HepG2 (cell line): ENCODE results near the gene SCNM1. TPM values are rescaled to one million over a fixed set of nuclear protein-coding genes. Genes with fewer than 3 reads are reported as not detected.

Source experiments
- CBFB ChIP-seq: sonication (generic); formaldehyde crosslinking; IDR thresholded peaks from 2 replicates; pipeline ENCODE4 v1.4.0; 2020; ENCODE audit warnings: missing genetic modification reagents
- CBX5 ChIP-seq: sonication (generic); formaldehyde crosslinking; IDR thresholded peaks from 2 replicates; pipeline ENCODE4 v1.4.0; 2020; ENCODE audit warnings: missing genetic modification reagents, borderline replicate concordance
- CEBPG ChIP-seq: IDR thresholded peaks from 2 replicates; pipeline ENCODE4 v1.6.1; 2016
- ISL2 ChIP-seq: sonication (generic); formaldehyde crosslinking; IDR thresholded peaks from 2 replicates; pipeline ENCODE4 v1.5.0; 2020; ENCODE audit warnings: missing genetic modification reagents
- POGZ ChIP-seq: sonication (generic); formaldehyde crosslinking; IDR thresholded peaks from 2 replicates; pipeline ENCODE4 v1.4.0; 2020; ENCODE audit warnings: mild to moderate bottlenecking, missing genetic modification reagents
- SALL2 ChIP-seq: sonication (generic); formaldehyde crosslinking; IDR thresholded peaks from 2 replicates; pipeline ENCODE4 v1.8.1; 2023; ENCODE audit warnings: mild to moderate bottlenecking, missing genetic modification reagents, inconsistent platforms
- TBX3 ChIP-seq: fragments of 450-650 bp; IDR thresholded peaks from 2 replicates; pipeline ENCODE4 v1.6.1; 2017; ENCODE audit warnings: antibody characterized with exemption, mild to moderate bottlenecking, inconsistent platforms, borderline replicate concordance
- ZNF224 ChIP-seq: sonication (generic); formaldehyde crosslinking; IDR thresholded peaks from 2 replicates; pipeline ENCODE4 v1.5.0; 2020; ENCODE audit warnings: mild to moderate bottlenecking, missing genetic modification reagents
- polyA plus RNA-seq, 8 experiments: library from polyadenylated mRNA; depleted of rRNA in 3 of 8; stranded (reverse) in 7 of 8; unstranded in 1 of 8; fragments of >200 nt; fragmentation: Illumina TruSeq in 4 of 8; extraction: Trizol in 4 of 8; gene quantifications; 2 replicates each; pipeline versions ENCODE4 v1.2.1 to v1.2.3, GENCODE V29; 2011 to 2016; ENCODE audit warnings: low read depth in 4 of 8, missing spikeins in 1 of 8, mixed read lengths in 1 of 8; ENCODE audit not compliant: insufficient read depth in 1 of 8
- total RNA-seq, 5 experiments: library from RNA; depleted of rRNA; stranded (reverse); fragments of >200 nt; fragmentation: Illumina TruSeq; extraction: Trizol; gene quantifications; 2 replicates each; pipeline ENCODE4 v1.2.3, GENCODE V29; 2016; ENCODE audit warnings: low read depth in 1 of 5
- TF ChIP-seq, protein P1 (sequence below): sonication (generic); formaldehyde crosslinking; conservative IDR thresholded peaks from 2 replicates; pipeline ENCODE4 v1.8.0; 2022; ENCODE audit warnings: missing genetic modification reagents
- TF ChIP-seq, protein P2 (sequence below): sonication (generic); formaldehyde crosslinking; IDR thresholded peaks from 2 replicates; pipeline ENCODE4 v1.4.0; 2020; ENCODE audit warnings: missing genetic modification reagents, low read depth, mild to moderate bottlenecking, borderline replicate concordance
- TF ChIP-seq, protein P3 (sequence below): sonication (generic); formaldehyde crosslinking; IDR thresholded peaks from 2 replicates; pipeline ENCODE4 v1.4.0; 2020; ENCODE audit warnings: mild to moderate bottlenecking, missing genetic modification reagents
- TF ChIP-seq, protein P4 (sequence below): sonication (generic); formaldehyde crosslinking; IDR thresholded peaks from 2 replicates; pipeline ENCODE4 v1.4.0; 2020; ENCODE audit warnings: missing genetic modification reagents, borderline replicate concordance
- TF ChIP-seq, protein P5 (sequence below): sonication (generic); formaldehyde crosslinking; IDR thresholded peaks from 2 replicates; pipeline ENCODE4 v1.5.0; 2020; ENCODE audit warnings: mild to moderate bottlenecking, low read depth, missing genetic modification reagents, borderline replicate concordance

The SCNM1 gene
- total and polyA plus RNA-seq, 2 of the 13 experiments (the other 11 are each of a cell fraction or from before 2014, with no cell fraction given) = 16.3 to 31.5 TPM

DNA sequence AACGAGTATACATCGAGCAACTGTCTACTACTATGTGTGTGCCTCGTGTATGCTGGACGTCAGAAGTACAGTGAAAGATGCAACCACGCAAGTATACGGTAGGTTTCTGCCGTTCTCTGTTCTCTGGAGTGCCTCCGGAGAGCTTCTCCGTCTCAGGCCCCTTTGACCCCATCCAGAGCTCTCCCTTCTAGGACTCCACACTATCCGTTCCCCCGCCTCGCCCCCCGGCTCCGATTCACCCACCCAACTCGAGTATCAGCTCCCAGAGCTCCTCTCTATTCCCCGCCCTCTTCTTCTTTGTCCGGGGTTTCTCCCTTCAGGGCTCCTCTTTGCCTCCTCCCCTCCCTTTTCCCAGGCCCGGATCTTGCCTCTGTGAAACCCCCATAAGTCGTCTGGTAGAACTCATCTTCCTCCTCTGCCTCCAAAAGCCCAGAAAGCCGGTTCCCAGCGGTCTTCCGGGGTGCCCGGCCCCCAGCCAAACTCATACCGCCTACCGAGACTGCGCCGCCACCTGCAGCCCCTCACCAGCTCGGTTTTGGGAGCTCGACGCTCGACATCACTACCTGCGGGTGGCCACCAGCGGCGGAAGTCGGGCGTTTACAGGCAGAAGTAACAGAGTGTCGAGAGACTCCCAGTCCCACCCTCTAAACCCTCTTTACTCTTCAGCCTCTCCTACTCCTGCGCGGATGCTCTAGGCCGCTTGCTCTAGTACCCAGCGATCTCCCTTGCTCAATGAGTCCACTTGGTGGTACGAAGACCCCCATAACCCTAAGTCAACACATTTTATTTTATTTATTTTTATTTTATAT is 23.9 kb downstream of the SCNM1 start, which contains the start of gene VPS72 (continued):
- TF ChIP-seq, protein P1, sequence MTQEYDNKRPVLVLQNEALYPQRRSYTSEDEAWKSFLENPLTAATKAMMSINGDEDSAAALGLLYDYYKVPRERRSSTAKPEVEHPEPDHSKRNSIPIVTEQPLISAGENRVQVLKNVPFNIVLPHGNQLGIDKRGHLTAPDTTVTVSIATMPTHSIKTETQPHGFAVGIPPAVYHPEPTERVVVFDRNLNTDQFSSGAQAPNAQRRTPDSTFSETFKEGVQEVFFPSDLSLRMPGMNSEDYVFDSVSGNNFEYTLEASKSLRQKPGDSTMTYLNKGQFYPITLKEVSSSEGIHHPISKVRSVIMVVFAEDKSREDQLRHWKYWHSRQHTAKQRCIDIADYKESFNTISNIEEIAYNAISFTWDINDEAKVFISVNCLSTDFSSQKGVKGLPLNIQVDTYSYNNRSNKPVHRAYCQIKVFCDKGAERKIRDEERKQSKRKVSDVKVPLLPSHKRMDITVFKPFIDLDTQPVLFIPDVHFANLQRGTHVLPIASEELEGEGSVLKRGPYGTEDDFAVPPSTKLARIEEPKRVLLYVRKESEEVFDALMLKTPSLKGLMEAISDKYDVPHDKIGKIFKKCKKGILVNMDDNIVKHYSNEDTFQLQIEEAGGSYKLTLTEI = no peak
- TF ChIP-seq SALL2 (CRISPR knock-in tag) (peak; percentile 97), ZNF224 (CRISPR knock-in tag) (peak; percentile 55; the same call in 1 of the 2 replicates), CBX5 (CRISPR knock-in tag) (peak; percentile 79; the same call in 1 of the 2 replicates), POGZ (CRISPR knock-in tag) (peak; percentile 44), TBX3 (peak; percentile 35; the same call in 1 of the 2 replicates), CEBPG (peak; percentile 23; the same call in 1 of the 2 replicates), CBFB (peak; percentile 80; the same call in 1 of the 2 replicates), ISL2 (peak; percentile 64)
- TF ChIP-seq, protein P2, sequence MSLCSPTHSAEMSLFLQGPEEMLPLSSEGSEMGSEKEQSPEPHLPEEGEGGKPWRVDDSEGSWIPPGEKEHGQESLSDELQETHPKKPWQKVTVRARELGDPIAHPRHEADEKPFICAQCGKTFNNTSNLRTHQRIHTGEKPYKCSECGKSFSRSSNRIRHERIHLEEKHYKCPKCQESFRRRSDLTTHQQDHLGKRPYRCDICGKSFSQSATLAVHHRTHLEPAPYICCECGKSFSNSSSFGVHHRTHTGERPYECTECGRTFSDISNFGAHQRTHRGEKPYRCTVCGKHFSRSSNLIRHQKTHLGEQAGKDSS (CRISPR knock-in tag) = no peak
- TF ChIP-seq, protein P3, sequence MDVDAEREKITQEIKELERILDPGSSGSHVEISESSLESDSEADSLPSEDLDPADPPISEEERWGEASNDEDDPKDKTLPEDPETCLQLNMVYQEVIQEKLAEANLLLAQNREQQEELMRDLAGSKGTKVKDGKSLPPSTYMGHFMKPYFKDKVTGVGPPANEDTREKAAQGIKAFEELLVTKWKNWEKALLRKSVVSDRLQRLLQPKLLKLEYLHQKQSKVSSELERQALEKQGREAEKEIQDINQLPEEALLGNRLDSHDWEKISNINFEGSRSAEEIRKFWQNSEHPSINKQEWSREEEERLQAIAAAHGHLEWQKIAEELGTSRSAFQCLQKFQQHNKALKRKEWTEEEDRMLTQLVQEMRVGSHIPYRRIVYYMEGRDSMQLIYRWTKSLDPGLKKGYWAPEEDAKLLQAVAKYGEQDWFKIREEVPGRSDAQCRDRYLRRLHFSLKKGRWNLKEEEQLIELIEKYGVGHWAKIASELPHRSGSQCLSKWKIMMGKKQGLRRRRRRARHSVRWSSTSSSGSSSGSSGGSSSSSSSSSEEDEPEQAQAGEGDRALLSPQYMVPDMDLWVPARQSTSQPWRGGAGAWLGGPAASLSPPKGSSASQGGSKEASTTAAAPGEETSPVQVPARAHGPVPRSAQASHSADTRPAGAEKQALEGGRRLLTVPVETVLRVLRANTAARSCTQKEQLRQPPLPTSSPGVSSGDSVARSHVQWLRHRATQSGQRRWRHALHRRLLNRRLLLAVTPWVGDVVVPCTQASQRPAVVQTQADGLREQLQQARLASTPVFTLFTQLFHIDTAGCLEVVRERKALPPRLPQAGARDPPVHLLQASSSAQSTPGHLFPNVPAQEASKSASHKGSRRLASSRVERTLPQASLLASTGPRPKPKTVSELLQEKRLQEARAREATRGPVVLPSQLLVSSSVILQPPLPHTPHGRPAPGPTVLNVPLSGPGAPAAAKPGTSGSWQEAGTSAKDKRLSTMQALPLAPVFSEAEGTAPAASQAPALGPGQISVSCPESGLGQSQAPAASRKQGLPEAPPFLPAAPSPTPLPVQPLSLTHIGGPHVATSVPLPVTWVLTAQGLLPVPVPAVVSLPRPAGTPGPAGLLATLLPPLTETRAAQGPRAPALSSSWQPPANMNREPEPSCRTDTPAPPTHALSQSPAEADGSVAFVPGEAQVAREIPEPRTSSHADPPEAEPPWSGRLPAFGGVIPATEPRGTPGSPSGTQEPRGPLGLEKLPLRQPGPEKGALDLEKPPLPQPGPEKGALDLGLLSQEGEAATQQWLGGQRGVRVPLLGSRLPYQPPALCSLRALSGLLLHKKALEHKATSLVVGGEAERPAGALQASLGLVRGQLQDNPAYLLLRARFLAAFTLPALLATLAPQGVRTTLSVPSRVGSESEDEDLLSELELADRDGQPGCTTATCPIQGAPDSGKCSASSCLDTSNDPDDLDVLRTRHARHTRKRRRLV (CRISPR knock-in tag) = peak; percentile 65; the same call in 1 of the 2 replicates
- TF ChIP-seq, protein P4, sequence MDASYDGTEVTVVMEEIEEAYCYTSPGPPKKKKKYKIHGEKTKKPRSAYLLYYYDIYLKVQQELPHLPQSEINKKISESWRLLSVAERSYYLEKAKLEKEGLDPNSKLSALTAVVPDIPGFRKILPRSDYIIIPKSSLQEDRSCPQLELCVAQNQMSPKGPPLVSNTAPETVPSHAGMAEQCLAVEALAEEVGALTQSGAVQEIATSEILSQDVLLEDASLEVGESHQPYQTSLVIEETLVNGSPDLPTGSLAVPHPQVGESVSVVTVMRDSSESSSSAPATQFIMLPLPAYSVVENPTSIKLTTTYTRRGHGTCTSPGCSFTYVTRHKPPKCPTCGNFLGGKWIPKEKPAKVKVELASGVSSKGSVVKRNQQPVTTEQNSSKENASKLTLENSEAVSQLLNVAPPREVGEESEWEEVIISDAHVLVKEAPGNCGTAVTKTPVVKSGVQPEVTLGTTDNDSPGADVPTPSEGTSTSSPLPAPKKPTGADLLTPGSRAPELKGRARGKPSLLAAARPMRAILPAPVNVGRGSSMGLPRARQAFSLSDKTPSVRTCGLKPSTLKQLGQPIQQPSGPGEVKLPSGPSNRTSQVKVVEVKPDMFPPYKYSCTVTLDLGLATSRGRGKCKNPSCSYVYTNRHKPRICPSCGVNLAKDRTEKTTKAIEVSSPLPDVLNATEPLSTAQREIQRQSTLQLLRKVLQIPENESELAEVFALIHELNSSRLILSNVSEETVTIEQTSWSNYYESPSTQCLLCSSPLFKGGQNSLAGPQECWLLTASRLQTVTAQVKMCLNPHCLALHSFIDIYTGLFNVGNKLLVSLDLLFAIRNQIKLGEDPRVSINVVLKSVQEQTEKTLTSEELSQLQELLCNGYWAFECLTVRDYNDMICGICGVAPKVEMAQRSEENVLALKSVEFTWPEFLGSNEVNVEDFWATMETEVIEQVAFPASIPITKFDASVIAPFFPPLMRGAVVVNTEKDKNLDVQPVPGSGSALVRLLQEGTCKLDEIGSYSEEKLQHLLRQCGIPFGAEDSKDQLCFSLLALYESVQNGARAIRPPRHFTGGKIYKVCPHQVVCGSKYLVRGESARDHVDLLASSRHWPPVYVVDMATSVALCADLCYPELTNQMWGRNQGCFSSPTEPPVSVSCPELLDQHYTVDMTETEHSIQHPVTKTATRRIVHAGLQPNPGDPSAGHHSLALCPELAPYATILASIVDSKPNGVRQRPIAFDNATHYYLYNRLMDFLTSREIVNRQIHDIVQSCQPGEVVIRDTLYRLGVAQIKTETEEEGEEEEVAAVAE = peak; percentile 88
- TF ChIP-seq, protein P5, sequence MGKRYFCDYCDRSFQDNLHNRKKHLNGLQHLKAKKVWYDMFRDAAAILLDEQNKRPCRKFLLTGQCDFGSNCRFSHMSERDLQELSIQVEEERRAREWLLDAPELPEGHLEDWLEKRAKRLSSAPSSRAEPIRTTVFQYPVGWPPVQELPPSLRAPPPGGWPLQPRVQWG (CRISPR knock-in tag) = no peak
